ENCODE measurements around the gene TRAF7.

GRCh38 chr16:2198283-2198682 lies 42.7 kb downstream of the TRAF7 start:
- TF ChIP-seq CTCF (IDR thresholded peaks at IDR 0.05) (no peak), POLR2A (IDR thresholded peaks at IDR 0.05) (no peak)

All from body of pancreas (tissue), 4 donors.